Measurements from ENCODE around the gene FAHD1.

DNA sequence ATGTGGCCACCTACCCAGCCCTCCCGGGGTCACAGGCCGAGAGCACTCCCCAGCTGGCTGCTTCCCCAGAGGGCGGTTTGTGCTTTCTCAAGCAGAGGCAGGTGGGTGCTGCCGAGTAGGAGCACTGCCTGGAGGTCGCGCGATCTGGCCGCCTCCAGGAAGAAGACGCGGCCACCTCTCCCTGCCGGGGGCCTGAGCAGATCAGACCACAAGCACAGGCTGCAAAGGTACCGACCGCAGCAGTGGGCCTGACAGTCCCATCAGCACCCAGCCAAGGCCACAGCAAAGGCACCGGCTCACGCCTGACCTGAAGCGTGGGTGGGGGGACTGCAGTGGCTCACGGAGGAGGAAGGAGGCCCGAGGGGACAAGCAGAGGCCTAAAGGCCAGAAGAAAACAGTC lies 18.3 kb upstream of the FAHD1 start:
- no peak for TF ChIP-seq EZH2phosphoT487 (IDR thresholded peaks at IDR 0.05; ENCODE audit: insufficient read depth, low read depth)
- TF ChIP-seq EZH2 (IDR thresholded peaks at IDR 0.05; ENCODE audit: insufficient read depth, poor library complexity, severe bottlenecking), result no peak

Measured in GM23248 (cell line).